Measurements from ENCODE around the gene TMC5. TPM values are rescaled to one million over a fixed set of nuclear protein-coding genes. Genes with fewer than 3 reads are reported as not detected.

Gene TMC5
- total RNA-seq, 1 experiment from 2014 or later = 15.7 TPM

DNA sequence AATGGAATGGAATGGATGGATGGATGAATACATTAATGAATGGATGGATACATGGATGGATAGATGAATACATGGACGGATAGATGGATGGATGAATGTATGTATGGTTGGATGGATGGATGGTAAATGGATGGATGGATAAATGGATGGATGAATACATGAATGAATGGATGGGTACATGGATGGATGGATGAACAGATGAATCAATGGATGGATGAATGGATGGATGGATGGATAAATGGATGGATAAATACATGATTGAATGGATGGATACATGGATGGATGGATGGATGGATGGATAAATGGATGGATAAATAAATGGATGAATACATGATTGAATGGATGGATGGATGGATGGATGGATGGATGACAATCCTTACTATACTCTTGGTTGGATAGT is 26.0 kb downstream of the TMC5 start (continued):
- no peak for TF ChIP-seq CBX3 (IDR thresholded peaks at IDR 0.05; ENCODE audit: low read depth)
- no peak for TF ChIP-seq SP1 (IDR thresholded peaks at IDR 0.05; ENCODE audit: low read depth)
- no peak for TF ChIP-seq EZH2phosphoT487 (IDR thresholded peaks at IDR 0.05; ENCODE audit: borderline replicate concordance)
- no peak for TF ChIP-seq SIN3A (IDR thresholded peaks at IDR 0.05; ENCODE audit: low read depth)
- TF ChIP-seq POLR2AphosphoS5 (IDR thresholded peaks at IDR 0.05; ENCODE audit: low read depth, low read length) = no peak
- TF ChIP-seq FOSL1 (IDR thresholded peaks at IDR 0.05; ENCODE audit: low read depth) = no peak

DNA sequence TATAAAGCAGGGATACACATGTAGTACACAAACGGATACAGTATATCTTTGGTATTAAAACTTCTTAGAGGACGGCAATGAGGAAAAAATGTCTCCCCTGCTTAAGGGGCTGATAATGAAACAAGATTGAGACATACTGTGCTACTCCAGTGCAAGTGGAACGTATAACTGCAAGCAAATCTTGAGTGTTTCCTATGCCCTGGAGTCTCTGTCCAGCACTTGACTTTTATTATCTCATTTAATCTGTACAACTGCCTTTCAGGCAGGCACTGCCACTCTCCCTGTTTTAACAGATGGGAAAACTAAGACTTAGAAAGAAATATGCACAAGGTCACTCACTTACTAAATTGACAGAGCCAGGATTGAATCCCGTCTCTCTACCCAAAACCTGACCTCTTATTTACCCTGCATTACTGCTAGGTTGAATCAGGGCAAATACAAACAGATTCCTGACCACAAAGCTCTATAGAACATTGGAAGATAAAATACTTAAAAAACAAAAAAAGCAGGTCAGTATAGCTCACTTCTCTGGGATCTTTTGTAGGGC is 28.7 kb downstream of the TMC5 start:
- TF ChIP-seq POLR2A (IDR thresholded peaks at IDR 0.05; ENCODE audit: borderline replicate concordance, extremely low read depth, insufficient read depth, insufficient read length) = no peak
- TF ChIP-seq, protein P1, sequence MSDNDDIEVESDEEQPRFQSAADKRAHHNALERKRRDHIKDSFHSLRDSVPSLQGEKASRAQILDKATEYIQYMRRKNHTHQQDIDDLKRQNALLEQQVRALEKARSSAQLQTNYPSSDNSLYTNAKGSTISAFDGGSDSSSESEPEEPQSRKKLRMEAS (IDR thresholded peaks at IDR 0.05) = no peak
- no peak for TF ChIP-seq SRF (IDR thresholded peaks at IDR 0.05; ENCODE audit: low read depth)
- TF ChIP-seq YY1 (IDR thresholded peaks at IDR 0.05; ENCODE audit: extremely low read depth, insufficient replicate concordance, low read depth, low read length) = no peak
- TF ChIP-seq JUND (IDR thresholded peaks at IDR 0.05) = no peak
- TF ChIP-seq SP1 (IDR thresholded peaks at IDR 0.05; ENCODE audit: low read depth) = no peak
- TF ChIP-seq, protein P2, sequence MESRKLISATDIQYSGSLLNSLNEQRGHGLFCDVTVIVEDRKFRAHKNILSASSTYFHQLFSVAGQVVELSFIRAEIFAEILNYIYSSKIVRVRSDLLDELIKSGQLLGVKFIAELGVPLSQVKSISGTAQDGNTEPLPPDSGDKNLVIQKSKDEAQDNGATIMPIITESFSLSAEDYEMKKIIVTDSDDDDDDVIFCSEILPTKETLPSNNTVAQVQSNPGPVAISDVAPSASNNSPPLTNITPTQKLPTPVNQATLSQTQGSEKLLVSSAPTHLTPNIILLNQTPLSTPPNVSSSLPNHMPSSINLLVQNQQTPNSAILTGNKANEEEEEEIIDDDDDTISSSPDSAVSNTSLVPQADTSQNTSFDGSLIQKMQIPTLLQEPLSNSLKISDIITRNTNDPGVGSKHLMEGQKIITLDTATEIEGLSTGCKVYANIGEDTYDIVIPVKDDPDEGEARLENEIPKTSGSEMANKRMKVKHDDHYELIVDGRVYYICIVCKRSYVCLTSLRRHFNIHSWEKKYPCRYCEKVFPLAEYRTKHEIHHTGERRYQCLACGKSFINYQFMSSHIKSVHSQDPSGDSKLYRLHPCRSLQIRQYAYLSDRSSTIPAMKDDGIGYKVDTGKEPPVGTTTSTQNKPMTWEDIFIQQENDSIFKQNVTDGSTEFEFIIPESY (IDR thresholded peaks at IDR 0.05; ENCODE audit: extremely low read depth, insufficient replicate concordance, low read length) = no peak
- TF ChIP-seq, protein P3, sequence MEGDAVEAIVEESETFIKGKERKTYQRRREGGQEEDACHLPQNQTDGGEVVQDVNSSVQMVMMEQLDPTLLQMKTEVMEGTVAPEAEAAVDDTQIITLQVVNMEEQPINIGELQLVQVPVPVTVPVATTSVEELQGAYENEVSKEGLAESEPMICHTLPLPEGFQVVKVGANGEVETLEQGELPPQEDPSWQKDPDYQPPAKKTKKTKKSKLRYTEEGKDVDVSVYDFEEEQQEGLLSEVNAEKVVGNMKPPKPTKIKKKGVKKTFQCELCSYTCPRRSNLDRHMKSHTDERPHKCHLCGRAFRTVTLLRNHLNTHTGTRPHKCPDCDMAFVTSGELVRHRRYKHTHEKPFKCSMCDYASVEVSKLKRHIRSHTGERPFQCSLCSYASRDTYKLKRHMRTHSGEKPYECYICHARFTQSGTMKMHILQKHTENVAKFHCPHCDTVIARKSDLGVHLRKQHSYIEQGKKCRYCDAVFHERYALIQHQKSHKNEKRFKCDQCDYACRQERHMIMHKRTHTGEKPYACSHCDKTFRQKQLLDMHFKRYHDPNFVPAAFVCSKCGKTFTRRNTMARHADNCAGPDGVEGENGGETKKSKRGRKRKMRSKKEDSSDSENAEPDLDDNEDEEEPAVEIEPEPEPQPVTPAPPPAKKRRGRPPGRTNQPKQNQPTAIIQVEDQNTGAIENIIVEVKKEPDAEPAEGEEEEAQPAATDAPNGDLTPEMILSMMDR (IDR thresholded peaks at IDR 0.05 in 2 of 3, conservative IDR thresholded peaks at IDR 0.05 in 1 of 3; ENCODE audit: borderline replicate concordance in 1 of 3, insufficient read depth in 1 of 3, low read depth in 2 of 3, low read length in 2 of 3) = no peak
- TF ChIP-seq FOSL1 (IDR thresholded peaks at IDR 0.05; ENCODE audit: low read depth) = no peak
- TF ChIP-seq ZFX (IDR thresholded peaks at IDR 0.05) = no peak
- no peak for TF ChIP-seq ELF1 (IDR thresholded peaks at IDR 0.05; ENCODE audit: borderline replicate concordance, low read depth)
- TF ChIP-seq TCF7L2 (IDR thresholded peaks at IDR 0.05; ENCODE audit: borderline replicate concordance, extremely low read depth, insufficient read depth, insufficient read length) = no peak
- TF ChIP-seq SIN3A (IDR thresholded peaks at IDR 0.05; ENCODE audit: low read depth) = no peak
- TF ChIP-seq POLR2AphosphoS5 (IDR thresholded peaks at IDR 0.05; ENCODE audit: low read depth, low read length) = no peak
- TF ChIP-seq CEBPB (IDR thresholded peaks at IDR 0.05; ENCODE audit: low read depth) = no peak
- no peak for TF ChIP-seq RAD21 (IDR thresholded peaks at IDR 0.05; ENCODE audit: low read depth)
- TF ChIP-seq, protein P4, sequence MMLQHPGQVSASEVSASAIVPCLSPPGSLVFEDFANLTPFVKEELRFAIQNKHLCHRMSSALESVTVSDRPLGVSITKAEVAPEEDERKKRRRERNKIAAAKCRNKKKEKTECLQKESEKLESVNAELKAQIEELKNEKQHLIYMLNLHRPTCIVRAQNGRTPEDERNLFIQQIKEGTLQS (IDR thresholded peaks at IDR 0.05) = no peak
- TF ChIP-seq EZH2 (IDR thresholded peaks at IDR 0.05) = no peak
- DNase-seq (ENCODE audit: low read depth, low spot score) = no peak
- Histone ChIP-seq H3K79me2 (ENCODE audit: insufficient read depth, low read length) (no peaks in the 10 kb centered on the region), H2AFZ (ENCODE audit: low read depth, low read length, poor library complexity, severe bottlenecking) (no peak overlapping the region), H3K9me3 (ENCODE audit: control insufficient read depth in 1 of 2, insufficient read depth in 1 of 2, low read depth in 1 of 2, low read length in 2 of 2) (peaks cover 0 to 6% of the 10 kb centered on the region in 2 experiments; a peak in 1 of 4 replicates), H3K4me1 (ENCODE audit: control insufficient read depth in 1 of 2, insufficient read depth in 2 of 2, low read length in 2 of 2) (no peaks in the 10 kb centered on the region), H4K20me1 (ENCODE audit: insufficient read depth) (no peaks in the 10 kb centered on the region), H3K27me3 (ENCODE audit: insufficient read depth, low read length) (no peaks in the 10 kb centered on the region), H3K27ac (ENCODE audit: low read depth, low read length) (no peak overlapping the region), H3K9ac (ENCODE audit: low read length) (no peak overlapping the region), H3K4me2 (ENCODE audit: low read length) (no peak overlapping the region), H3K9me2 (ENCODE audit: insufficient read depth) (no peaks in the 10 kb centered on the region), H3K4me3 (replicated peaks in 1 of 2; ENCODE audit: low read depth in 1 of 2, low read length in 2 of 2) (no peak overlapping the region), H3K36me3 (ENCODE audit: control insufficient read depth in 1 of 2, insufficient read depth in 2 of 2, low read length in 2 of 2) (peaks cover 0 to 7% of the 10 kb centered on the region in 2 experiments; a peak in 1 of 4 replicates)
- no peak for ATAC-seq
- intact Hi-C loops (cut with micrococcal nuclease) = no loop called here
- ChIA-PET POLR2A (no interaction called here), RAD21 (ENCODE audit: low non-redundant PET in 1 of 2, low total read pairs in 2 of 2, uncharacterized antibody in 2 of 2, unreplicated experiment in 2 of 2) (no interaction called here), CTCF (no interaction called here)
- BruUV-seq (replicated peaks) = no TSS peak
